Activated CD8-positive, alpha-beta memory T cell treated with anti-CD3 and anti-CD28 coated beads for 24 hours (primary cell): ENCODE measurements around the gene OPCML.

ENCODE experiments used
- DNase-seq: peaks from one replicate; pipeline ENCODE4 v3.0.0-alpha.2; 2020

OPCML gene

DNA sequence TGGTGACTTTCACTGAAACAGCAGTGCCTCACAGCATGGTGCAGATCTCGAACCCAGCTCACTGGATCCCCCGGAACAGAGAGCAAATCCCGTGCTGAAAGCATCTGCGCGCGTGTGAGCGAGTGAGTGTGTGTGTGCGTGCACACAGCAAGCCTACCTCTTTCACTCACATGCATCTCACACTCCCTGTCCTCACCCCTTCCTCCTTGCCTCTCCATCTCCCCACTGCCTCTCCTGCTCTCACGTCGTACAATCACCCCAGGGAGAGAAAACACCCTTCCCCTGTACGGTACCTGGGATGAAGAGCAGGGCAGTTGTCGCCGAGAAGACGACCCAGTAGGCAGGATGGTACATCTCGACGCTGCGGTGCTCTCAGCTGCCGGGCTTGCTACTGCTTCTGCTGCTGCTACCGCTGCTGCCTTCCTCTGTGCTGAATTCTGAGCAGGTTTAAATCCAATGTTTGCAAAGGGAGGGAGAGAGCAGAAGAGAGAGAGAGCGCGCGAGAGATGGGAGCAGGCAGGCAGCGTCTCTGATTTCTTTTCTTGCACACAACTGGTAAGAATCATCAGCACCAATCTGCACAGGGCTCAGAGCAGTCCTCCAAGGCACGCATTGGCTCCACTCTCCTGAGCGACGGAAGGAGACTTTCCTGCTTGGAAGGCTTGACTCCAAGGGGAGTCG, at the start of gene OPCML:
Gene OPCML, minus strand, starts transcription at position 531 of the 681 bp plus-strand sequence.
- DNase-seq, result no peak

DNA sequence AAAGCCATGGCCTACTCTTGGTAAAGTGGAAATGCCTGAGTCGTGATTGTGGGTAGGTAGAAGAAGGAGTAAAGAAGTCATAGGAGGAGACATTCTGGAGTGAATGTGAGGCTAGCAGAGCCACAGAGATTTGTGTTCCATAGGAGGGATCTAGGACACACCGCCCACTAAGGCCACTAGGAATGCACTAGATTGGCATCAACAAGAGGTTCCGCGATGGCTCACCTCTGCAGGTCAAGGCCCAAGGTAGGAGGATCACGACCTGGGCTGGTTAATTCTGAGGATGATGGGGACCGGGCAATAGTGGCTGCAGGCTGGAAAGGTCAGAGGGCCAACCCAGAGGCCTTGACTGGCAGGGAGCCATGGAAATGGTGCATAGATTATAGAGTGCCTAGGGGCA, 48.8 kb upstream of the OPCML start:
- no peak for DNase-seq

DNA sequence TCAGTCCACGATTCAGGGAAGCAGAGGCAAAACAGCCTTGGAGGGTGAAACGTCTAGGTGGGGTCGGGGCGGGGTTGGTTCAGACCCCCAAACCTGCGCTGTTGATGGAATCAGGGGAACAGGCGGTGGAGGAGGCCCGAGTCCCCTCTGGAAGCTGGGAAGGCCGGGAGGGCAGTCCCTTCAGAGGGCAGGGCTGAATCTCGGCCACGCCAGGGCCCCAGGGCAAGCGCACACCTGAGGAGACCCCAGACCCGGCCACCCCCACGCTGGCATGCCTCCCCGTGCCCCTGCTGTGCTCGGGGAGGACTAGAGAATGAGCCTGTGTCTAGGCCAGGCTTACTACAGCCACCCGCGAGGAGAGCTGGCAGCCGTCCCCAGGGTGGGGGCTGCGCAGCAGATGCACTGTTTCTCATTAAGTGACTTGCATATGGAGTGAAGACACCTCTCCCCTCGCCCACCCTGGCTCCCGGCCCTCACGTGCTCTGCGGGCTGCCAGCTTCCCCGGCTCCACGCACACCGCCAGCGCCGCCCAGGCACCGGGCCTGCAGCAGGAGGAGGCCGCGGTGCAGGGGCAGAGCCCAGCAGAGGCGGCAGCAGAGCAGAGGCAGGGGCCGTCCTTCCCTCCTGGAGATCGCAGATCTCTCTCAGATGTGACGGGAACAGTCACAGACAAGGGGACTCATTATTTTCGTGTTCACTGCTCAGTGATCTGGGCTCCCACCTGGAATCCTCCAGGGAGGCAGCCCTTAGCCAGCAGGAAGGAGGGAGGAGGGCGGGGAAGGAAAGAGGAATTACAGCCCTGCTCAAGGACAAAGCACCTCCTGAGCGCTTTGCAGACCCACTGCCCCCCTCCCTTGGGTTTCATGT, 47.1 kb upstream of the OPCML start:
- no peak for DNase-seq

DNA sequence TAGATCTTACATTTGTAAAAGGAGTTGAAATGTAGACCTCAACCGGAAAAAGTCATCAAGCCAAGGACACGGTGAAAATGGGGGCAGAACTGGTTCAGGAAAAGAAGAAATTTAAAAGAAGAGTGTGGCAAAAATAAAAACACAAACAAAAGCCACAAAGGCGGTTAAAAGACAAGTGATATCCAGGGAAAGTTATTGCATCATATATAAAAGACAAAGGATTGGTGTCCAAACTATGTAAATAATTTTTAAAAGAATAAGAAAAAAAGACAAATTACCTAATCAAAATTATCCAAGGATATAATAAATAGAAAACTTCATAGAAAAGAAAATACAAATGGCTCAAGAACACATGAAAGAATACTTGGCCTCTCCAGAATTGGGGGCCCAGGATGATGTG, 45.1 kb upstream of the OPCML start:
- DNase-seq, result no peak

DNA sequence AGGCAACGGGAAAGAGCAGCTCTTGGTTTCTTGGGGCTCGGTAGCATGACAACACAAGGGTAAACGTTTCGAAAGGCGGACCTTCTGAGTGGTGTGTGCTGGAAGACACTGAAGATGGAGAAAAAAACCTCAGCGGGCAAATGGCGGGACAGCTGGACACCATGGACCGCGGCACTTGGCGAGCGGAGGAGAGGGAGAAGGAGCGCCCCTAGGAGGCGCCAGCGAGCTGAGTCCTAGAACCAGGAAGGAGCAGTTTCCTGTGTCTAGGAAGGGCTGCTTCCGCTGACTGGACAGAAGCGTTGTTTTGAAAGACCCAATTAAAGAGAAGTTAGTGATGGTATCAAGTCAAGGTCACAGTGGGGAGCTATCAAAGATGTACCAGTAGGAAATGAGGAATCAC, 44.0 kb upstream of the OPCML start:
- no peak for DNase-seq

DNA sequence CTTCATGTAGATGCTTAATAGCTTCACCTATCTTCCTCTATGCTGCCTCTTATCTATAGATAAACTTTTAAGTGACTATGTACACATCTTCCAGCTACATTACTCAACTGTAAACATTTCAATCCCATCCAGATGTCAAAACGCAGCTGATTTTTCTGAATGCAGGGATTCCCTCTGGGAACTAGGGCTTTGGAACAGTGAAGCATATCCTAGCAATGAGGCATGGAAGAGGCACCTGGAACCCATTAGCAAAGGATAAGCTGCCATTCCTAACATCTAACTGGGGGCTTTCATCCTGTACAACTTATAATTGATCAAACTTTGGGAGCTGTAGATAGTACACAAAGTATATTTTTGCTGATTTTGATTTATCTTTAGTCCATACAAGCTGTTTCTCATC, 40.8 kb upstream of the OPCML start:
- no peak for DNase-seq

DNA sequence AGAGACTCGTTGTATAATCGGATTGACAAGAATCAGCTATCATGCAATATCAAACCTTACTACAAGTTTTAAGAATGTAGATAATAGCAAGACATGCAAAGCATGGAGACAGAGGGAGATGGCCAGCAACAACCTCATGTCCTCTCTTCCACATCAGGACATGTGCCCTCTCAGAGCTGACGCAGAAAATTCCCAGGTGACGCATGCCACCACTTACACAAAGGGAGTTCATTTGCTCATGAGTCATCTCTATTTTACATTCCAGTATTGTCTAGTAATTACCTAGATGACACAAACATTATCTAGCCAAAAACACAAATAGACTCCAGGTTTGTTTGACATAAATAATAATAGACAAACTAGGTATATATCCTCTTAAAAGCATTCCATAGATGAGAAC, 38.1 kb upstream of the OPCML start:
- DNase-seq, result no peak

DNA sequence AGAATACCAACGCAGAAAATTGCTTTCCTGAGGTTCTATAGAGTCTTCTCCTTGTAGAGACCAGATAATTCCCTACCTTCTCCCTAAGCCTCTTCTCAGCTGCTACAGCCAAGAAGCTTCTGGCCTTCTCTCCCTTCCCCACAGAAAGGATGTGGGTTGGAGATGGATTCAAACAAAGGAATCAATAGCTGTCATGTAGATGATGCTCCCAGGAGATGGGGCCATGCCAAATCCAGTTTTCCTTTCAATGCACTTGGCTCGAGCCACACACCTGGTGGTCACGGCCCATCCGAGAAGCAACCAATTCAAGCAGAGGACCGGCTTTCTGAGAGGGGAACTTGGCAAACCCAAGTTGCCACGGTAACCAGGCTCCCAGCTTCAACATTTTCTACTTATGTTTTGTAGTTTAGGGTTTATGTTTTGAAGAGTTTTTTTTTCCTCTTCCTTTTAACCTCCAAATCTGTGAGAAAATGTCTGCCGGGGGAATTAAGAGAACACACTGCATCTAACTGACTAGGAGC, 31.3 kb upstream of the OPCML start:
- no peak for DNase-seq

DNA sequence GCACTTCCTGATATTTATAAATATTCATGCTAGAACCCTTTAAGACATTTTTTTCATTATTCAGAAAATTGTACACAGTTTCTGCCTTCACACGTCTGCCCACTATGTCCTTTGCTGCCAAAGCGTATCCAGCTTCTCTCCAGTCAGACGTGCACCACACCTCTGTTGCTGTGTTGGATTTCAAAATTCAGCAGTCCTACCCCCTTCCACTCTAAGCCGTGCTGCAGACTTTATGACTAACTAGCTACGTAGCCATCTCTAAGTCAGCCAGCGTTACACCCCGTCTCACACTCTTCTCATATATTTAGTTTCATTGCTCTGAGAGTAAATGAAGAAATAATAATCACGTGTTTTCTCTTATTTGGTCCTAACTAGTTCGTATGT, 28.2 kb upstream of the OPCML start:
- DNase-seq, result no peak

DNA sequence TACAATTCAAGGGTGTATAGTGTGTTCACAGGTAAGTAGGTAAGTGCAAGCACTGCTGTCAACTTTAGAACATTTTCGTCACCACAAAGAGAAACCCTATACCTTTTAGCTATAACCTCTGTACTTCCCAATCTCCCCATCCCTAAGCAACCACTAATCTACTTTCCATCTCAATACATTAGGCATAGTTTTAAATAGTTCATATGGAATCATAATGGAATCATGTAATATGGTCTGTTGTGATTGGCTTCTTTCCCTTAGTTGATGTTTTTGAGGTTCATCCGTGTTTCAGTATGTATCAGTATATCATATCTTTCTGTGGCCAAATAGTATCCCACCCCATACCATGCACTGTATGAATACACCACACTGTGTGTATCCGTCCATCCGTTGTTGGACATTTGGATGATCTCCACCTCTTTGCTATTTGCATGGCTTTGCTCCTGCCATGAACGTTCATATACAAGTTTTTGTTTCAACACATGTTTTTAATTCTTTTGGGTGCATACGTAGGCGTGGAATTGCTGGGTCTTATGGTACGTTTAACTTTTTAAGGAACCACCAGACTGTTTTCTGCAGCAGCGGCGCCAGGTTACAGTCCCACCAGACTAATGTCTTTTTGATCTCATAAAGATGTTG, 27.7 kb upstream of the OPCML start:
- no peak for DNase-seq

DNA sequence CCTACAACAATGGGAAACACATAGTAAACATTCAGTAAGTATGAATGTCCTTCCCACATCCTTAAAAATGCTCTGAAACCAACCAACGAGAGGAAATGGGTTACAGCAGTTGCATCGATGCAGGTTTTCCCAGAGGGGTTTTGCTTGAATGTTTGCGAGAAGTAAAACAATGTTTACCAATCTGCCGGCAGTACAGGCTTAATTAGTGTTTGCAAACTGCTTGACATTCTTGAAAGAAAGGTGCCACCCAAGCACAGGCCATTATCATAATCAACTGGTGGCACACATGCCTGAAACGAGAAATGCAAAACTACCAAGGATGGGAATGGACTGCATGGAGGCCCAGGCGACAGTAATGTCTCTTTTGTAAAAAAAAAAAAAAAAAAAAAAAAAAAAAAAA, 27.1 kb upstream of the OPCML start:
- DNase-seq, result no peak

DNA sequence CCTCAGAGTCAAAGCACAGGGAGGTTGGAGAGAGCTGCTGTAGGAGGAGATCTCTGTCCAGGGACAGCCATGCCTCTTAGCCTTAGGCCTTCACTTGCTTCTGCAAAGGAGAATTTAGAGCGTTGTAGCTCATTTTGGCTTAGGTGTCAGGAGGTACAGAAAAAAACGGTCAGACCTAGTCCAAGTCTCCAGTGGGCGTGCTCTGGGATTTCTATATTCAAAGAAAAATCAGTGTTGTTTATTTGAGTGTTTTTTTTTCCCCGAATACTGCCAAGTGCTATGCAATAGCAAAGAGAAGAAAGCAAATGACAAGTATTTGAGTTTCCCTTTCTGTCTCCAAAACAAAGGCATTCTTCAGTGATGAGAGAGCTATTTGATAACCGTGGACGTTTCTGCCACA, 22.7 kb upstream of the OPCML start:
- no peak for DNase-seq

DNA sequence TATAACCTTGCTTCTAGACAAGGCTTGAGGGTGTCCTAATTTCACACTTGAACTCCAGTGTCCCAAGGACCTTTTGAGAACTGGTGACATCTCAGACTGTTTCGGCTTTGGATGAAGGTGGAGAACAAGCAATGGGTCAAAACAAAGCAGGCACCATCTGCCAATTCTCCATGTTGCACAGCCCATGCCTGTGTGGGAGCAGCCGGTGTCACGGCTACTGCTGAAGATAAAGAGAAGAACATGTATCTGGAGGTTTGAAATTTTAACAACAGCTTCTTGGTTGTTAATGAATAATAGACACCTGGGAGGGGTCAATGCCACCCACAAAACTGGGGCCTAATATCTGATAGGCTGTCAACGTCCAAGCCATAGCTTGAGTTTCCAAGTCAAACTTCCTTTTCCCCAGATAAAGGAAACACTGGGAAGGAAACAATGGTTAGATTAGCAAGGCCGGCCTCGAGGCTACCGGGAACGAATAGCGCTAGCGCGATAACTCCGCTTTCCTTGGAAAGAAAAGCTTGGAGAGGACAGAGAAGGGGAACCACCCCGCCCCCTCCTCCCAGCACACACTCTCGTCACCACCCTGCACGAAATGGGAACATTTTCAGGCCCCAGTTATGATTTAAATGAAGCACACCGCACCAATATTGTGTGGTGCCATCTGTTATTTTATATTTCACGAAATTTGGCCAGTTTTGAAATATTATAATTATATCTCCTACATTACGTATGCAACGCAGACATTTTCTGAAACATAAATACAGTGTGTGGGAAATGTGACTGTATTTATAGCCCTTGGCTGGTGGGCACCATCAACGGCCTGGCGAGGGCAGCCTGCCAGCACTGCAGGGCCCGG, 21.8 kb upstream of the OPCML start:
- DNase-seq, result no peak

DNA sequence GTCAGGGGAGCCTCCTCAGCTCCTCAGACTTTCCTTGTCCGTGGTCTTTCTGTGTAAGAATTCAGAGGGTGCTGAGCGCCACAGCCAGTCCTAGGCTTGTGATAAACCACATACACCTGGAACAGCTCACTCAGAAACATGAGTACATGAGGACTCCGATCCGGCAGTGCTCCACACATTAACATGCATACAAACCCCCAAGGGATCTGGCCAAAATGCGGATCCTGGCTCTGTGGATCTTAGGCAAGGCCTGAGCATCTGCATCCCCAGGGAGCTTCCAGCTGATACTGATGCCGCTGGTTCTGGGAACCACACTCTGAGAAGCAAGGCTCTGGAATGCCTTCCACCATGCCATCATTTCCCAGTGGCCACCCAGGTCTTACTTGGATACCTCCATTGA, 20.6 kb upstream of the OPCML start:
- DNase-seq, result no peak

DNA sequence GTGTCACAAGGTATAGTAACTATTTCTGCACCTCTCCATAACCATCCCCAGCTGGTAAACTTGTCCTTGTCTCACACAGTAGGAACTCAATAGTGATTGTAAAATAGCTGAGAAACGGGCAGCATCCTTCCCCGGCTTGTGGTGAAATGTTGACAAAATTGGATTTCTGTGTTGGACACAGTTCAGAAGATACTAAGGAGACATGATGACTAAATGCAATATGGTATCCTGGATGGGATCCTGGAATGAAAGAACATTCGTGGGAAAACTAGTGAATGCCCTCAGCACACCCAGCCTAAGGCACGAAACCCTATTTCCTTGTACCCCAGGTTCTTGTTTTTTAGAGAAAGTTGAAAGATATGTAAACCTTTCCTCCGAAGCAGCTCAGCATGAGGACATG, 18.8 kb upstream of the OPCML start:
- DNase-seq, result no peak

DNA sequence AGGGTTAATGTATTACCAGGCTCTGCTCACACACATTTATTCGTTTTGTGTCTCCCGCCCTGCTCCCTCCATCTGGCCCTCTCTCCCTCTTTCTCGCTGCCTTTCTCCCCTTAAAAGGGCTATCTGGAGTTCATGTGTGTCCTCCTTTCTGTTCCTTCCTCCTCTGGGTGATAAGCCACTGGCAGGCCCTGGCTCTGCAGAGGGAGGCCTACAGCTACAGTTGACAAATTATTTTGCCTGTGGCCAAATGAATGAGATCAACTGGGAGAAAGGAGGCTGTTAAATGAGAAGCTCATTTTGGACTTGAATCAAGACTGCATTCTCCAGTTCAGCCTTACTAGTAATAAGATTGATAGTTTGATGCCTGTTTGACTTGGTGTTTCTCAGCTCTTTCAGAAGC, 17.5 kb upstream of the OPCML start:
- no peak for DNase-seq

DNA sequence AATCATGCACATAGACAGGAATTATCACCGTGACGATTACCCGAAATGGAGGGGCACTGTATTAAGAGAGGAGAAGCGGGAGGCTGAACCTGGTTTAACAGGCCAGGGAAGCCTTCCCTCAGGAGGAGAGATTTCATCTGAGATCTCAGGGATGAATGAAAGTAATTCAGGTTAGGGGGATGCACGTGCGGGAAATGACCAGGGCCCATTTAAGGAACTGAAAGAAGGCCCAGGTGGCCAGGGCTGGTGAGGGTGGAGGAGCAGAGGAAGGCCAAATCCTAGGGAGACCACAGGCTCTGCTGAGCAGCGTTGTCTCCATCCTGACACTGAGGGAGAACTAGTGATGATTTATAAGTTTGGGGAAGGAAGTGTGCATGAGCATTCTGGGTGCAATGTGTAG, 16.3 kb upstream of the OPCML start:
- no peak for DNase-seq

DNA sequence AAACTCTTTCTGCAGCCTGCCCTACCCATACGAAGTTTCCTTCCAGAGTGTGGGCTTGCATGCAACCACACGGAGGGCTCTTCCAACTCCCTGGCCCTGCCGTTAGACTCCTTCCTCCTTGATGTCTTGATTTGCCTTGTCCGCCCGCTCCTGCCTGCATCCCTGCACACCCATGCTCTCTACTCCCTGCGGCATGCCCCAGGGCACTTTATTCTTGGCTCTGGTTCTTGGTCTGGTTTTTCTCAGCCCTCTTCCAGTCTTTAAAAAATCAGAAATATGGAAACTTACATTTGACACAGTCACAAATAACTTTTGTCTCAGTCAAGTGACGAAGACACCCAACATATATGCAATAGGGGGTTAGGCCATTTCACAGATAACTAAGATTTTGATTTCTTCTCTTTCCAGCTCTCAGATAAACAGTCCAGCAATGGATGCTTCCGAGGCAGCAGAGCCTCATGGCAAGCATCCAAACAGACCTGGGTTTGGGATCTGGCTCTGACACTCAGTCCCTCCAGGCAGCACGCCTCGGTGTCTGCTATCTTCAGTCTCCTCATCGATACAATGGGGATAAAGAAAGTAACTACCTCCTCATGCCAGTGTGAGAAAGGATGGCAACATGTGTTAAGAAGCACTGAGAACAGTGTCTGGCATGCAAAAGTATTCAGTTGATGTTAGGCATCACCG, 15.7 kb upstream of the OPCML start:
- no peak for DNase-seq

DNA sequence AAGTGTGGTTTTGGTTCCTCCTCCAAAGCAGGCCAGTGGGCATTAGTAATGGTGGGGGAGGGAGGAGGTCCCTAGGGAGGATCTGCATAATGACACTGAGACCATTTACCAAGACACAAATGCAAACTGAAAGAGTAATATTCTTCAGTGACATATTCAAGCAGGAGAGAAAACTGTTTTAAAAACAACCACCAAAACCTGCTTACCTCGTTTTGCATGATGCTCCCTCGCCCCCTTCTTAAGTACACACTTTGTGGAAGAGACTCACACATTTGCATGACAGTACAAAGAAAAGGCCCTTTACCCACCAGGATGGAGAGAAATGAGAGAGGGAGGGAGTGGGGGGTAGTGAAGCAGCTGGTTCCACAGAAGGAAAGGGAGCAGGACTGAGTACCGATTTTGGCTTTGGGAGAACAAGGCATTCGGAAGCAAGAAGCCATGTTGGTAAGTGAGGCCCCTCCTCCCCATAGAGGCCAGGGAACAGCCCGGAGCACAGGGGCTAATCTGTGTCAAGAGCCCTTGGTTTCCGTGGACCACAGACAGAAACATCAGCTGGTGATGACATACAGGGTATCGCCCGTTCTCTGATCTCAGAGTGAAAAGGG, 13.0 kb upstream of the OPCML start:
- DNase-seq, result no peak

DNA sequence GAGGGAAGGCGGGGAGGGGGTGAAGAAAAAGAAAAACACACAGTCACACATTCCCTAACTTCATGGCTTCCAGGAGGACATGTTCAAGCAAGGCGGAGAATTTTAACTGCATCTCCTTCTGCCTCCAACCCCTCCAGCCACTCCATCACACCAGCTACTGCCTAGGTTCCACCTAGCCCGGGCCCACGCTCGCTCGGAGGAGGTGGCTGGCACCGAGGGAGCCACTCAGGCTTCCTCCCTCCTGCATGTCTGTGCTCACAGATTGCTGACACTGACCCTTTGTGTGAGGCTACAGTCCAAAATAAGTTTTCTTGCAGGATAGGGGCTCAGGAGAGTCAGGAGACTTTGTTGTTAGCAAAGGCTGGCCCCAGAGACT, 9.4 kb upstream of the OPCML start:
- DNase-seq, result no peak

DNA sequence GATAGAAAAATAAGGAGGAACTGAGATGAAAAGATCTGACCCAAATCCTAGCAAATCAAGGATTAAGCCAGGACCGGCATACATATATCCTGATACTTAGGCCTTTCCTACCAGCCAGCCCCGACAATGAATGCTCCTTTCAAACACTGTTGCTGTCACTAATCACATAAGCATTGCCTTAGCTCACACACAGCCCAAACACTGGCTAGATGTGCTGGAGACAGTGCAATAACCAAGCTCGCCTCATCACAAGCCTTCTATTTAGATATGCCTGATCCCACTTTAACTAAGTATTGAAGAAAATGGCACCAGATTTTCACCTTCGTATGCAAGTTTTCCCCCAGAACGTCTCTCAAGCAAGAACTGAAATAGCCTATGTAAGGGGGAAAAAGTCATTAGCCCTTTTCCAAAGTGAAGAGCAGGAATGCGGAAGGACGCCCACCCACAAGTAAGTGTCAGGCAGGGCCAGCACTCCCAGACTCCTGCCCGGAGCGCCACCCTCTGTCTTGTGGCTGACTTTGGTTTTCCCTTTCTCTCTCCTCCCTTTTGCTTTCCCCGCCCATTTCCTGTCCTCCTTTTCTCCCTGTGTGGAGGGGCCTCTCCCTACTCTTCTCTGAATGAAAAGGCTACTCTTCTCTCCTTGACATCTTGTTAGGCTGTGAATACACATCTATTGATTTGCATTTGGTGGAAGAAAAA, 8.9 kb upstream of the OPCML start:
- no peak for DNase-seq
